ENCODE measurements around the gene F8A2.
"Not testable (repeated sequence)": the region's sequence is repeated elsewhere in the genome, so short reads cannot be mapped to it uniquely, and the experiment has no call there.

F8A2 gene

GRCh38 chrX:155389634-155390033 is 7.7 kb downstream of the F8A2 start:
- H3K27ac ChIP-seq (ENCODE audit: low read depth, low read length), result no peak overlapping the region
- no peak overlapping the region for H3K4me3 ChIP-seq (ENCODE audit: low read depth in 1 of 2, low read length in 2 of 2)
- H3K4me1 ChIP-seq (ENCODE audit: control insufficient read depth in 1 of 2, insufficient read depth in 2 of 2, low read length in 2 of 2), result no peaks in the 10 kb centered on the region
- no peak overlapping the region for H3K9ac ChIP-seq (ENCODE audit: low read depth in 1 of 2, low read length in 2 of 2)
- no peaks in the 10 kb centered on the region for H3K36me3 ChIP-seq (ENCODE audit: control insufficient read depth in 1 of 2, insufficient read depth in 2 of 2, low read length in 2 of 2)
- no peaks in the 10 kb centered on the region for H3K9me3 ChIP-seq (ENCODE audit: control insufficient read depth in 1 of 2, low read length in 2 of 2)
- no peaks in the 10 kb centered on the region for H3K27me3 ChIP-seq (ENCODE audit: control insufficient read depth in 1 of 2, insufficient read depth in 2 of 2, low read length in 2 of 2)

- not testable (repeated sequence) for H3K4me1 ChIP-seq (ENCODE audit: control insufficient read depth in 1 of 2, insufficient read depth in 2 of 2, low read length in 2 of 2); H3K36me3 ChIP-seq (ENCODE audit: control insufficient read depth in 1 of 2, insufficient read depth in 2 of 2, low read length in 2 of 2); H3K9me3 ChIP-seq (ENCODE audit: control insufficient read depth in 1 of 2, low read length in 2 of 2); H3K9ac ChIP-seq (ENCODE audit: low read depth in 1 of 2, low read length in 2 of 2); H3K27me3 ChIP-seq (ENCODE audit: control insufficient read depth in 1 of 2, insufficient read depth in 2 of 2, low read length in 2 of 2); H3K27ac ChIP-seq (ENCODE audit: low read depth, low read length); H3K4me3 ChIP-seq (ENCODE audit: low read depth in 1 of 2, low read length in 2 of 2)
Measured at GRCh38 chrX:155394747-155395276, 12.9 kb downstream of the F8A2 start.

DNA sequence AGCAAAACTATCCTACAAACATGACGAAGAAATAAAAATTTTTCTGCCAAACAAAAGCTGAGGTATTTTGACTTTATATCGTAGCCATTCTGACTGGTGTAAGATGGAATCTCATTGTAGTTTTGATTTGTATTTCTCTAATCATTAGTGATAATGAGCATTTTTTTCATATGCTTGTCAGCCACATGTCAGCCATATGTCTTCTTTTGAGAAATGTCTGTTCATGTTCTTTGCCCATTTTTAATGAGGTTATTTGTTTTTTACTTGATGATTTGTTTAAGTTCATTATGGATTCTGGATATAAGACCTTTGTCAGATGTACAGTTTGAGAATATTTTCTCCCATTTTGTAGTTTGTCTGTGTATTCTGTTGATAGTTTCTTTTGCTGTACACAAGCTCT is 24.5 kb downstream of the F8A2 start:
- H3K9me3 ChIP-seq (ENCODE audit: control insufficient read depth in 1 of 2, low read length in 2 of 2), result no peaks in the 10 kb centered on the region
- no peak overlapping the region for H3K27ac ChIP-seq (ENCODE audit: low read depth, low read length)
- no peaks in the 10 kb centered on the region for H3K4me1 ChIP-seq (ENCODE audit: control insufficient read depth in 1 of 2, insufficient read depth in 2 of 2, low read length in 2 of 2)
- no peaks in the 10 kb centered on the region for H3K27me3 ChIP-seq (ENCODE audit: control insufficient read depth in 1 of 2, insufficient read depth in 2 of 2, low read length in 2 of 2)
- H3K9ac ChIP-seq (ENCODE audit: low read depth in 1 of 2, low read length in 2 of 2), result no peak overlapping the region
- H3K36me3 ChIP-seq (ENCODE audit: control insufficient read depth in 1 of 2, insufficient read depth in 2 of 2, low read length in 2 of 2), result no peaks in the 10 kb centered on the region
- H3K4me3 ChIP-seq (ENCODE audit: low read depth in 1 of 2, low read length in 2 of 2), result no peak overlapping the region

GRCh38 chrX:155417769-155418168 is 35.9 kb downstream of the F8A2 start:
- Histone ChIP-seq H3K9ac (ENCODE audit: low read depth in 1 of 2, low read length in 2 of 2) (no peak overlapping the region), H3K9me3 (ENCODE audit: control insufficient read depth in 1 of 2, low read length in 2 of 2) (no peaks in the 10 kb centered on the region), H3K4me1 (ENCODE audit: control insufficient read depth in 1 of 2, insufficient read depth in 2 of 2, low read length in 2 of 2) (no peaks in the 10 kb centered on the region), H3K36me3 (ENCODE audit: control insufficient read depth in 1 of 2, insufficient read depth in 2 of 2, low read length in 2 of 2) (no peaks in the 10 kb centered on the region), H3K27ac (ENCODE audit: low read depth, low read length) (no peak overlapping the region), H3K4me3 (ENCODE audit: low read depth in 1 of 2, low read length in 2 of 2) (no peak overlapping the region), H3K27me3 (ENCODE audit: control insufficient read depth in 1 of 2, insufficient read depth in 2 of 2, low read length in 2 of 2) (no peaks in the 10 kb centered on the region)

Data from duodenal mucosa (tissue), 2 donors.